HG02763 (cell line): ENCODE measurements around the gene PRIMPOL.
"Not testable (repeated sequence)": the region's sequence is repeated elsewhere in the genome, so short reads cannot be mapped to it uniquely, and the experiment has no call there.

ENCODE experiments used
- ATAC-seq: cut with Tn5 transposase; IDR thresholded peaks from one replicate; pipeline ENCODE4 v1.9.1; 2021; ENCODE audit warnings: mild to moderate bottlenecking, moderate library complexity; ENCODE audit not compliant: unreplicated experiment

Gene PRIMPOL, protein sequence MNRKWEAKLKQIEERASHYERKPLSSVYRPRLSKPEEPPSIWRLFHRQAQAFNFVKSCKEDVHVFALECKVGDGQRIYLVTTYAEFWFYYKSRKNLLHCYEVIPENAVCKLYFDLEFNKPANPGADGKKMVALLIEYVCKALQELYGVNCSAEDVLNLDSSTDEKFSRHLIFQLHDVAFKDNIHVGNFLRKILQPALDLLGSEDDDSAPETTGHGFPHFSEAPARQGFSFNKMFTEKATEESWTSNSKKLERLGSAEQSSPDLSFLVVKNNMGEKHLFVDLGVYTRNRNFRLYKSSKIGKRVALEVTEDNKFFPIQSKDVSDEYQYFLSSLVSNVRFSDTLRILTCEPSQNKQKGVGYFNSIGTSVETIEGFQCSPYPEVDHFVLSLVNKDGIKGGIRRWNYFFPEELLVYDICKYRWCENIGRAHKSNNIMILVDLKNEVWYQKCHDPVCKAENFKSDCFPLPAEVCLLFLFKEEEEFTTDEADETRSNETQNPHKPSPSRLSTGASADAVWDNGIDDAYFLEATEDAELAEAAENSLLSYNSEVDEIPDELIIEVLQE

DNA sequence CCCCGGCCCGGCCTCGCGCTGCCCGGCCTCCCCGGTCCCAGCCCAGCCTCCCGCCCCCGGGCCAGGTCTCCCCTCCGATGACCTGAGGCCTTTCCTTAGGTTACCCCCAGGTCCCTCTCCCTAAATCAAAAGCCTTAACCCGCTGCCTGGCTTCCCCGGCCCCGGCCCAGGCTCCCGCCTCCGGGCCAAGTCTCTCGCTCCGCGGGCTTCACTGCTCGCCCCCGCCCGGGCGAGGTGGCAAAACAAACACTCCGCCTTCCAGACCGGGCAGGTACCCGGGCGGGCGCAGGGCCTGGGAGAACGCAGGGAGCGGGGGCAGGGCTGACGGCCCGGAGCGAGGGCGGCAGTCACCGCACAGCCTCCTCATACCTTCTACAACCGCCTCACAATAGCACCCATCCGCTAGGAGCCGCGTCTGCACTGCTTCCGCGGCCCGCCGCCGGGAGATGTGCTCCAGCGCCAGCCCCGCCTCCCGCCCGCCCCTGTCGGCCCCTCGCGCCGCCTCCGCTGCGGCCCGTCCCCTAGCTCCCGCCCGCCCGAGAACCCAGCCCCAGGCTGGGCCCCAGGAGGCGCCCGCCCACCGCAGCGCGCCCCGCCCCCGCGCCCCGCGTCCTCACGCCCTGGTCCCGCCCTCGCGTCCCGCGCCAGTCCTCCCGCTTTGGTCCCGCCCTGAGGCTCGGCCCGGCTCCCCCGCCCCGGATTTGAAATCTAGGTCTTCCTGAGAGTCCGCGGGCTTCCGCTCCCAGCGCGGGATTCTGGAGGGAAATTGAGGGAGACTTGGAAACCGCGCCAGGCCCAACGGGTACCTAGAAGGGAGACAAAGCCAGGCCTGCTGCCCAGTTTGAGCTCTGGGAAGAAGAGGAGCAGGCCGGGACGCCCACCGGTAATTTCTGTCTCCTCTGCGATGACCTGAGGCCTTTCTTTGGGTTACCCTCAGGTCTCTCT lies at the start of gene PRIMPOL, which contains the start of gene CASP3:
Gene PRIMPOL (plus strand): TSS at position 713 of the 945 bp plus-strand sequence. CDS start 7,403 bp downstream, outside the sequence.
Gene CASP3 (minus strand): TSS at position 422 of the 945 bp plus-strand sequence. CDS start 10,994 bp downstream, outside the sequence.
- peak; percentile 86 for ATAC-seq

DNA sequence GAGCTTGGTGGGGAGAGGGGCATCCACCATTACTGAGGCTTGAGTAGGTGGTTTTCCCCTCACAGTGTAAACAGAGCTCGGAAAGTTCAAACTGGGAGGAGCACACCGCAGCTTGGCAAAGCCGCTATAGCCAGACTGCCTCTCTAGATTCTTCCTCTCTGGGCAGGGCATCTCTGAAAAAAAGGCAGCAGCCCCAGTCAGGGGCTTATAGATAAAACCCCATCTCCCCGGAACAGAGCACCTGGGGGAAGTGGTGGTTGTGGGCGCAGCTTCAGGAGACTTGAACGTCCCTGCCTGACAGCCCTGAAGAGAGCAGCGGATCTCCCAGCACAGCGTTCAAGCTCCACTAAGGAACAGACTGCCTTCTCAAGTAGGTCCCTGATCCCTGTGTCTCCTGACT lies 48.6 kb upstream of the PRIMPOL start:
- ATAC-seq = not testable (repeated sequence)

DNA sequence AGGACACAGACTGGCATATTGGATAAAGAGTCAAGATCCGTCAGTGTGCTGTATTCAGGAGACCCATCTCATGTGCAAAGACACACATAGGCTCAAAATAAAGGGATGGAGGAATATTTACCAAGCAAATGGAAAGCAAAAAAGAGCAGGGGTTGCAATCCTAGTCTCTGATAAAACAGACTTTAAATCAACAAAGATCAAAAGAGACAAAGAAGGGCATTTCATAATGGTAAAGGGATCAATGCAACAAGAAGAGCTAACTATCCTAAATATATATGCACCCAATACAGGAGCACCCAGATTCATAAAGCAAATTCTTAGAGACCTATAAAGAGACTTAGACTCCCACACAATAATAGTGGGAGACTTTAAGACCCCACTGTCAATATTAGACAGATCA lies 46.7 kb upstream of the PRIMPOL start:
- not testable (repeated sequence) for ATAC-seq

DNA sequence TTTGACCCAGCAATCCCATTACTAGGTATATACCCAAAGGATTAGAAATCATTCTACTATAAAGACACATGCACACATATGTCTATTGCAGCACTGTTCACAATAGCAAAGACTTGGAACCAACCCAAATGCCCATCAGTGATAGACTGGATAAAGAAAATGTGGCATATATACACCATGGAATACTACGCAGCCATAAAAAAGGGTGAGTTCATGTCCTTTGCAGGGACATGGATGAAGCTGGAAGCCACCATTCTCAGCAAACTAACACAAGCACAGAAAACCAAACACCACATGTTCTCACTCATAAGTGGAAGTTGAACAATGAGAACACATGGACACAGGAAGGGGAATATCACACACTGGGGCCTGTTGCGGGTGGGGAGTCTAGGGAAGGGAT lies 42.1 kb upstream of the PRIMPOL start:
- ATAC-seq = not testable (repeated sequence)

DNA sequence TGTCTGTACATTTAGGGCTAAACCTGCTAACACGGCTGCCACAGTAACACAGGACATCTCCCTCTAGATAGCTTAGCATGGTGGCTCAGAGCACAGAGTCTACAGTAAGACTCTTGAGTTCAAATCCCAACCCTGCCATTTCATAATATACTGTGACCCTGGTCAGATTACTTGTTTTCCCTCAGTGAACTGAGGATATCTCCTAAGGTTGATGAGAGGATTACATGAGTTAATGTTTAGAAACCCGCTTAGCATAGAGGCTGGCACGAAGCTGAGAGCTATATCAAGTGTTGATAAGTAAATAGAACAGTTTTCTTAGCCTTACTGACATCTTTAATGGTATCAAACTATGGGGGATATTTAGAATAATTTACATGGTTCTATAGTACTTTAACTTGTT lies 37.5 kb upstream of the PRIMPOL start:
- no peak for ATAC-seq

DNA sequence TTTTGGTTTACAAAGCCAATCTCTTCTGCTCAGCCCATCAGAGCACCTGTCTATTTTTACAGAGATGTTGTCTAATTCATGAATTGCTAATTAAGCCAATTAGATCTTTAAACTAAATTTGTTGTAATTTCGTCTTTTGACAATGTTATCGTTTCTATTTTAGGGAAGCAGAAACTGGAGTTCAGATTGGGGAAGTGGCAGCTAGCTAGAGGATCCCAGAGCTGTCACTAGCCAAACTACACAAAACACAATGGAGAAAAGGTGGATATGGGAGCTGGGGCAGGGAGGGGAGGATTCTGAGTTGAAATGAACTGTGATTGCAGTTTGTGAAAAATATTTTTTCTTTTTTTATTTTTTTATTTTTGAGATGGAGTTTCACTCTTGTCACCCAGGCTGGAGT lies 36.1 kb upstream of the PRIMPOL start:
- ATAC-seq = no peak

DNA sequence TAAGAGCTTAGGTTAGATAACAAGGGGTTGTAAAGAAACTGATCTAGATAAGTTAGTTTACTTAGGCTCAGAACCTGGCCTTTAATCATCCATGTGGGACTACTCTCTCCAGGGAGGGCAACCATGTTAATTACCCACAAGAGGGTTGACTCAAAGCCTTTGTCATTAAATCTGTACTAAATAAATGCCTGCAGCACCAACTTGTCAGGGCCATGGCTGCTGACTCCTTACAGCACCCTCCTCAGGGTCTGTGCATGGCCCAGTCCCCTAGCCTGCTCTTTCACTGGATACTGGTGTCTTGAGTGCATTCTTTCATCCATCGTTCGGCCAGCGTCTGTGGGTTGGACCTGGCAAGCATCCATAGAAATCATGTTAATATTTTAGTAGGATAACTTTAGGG lies 35.0 kb upstream of the PRIMPOL start:
- no peak for ATAC-seq

DNA sequence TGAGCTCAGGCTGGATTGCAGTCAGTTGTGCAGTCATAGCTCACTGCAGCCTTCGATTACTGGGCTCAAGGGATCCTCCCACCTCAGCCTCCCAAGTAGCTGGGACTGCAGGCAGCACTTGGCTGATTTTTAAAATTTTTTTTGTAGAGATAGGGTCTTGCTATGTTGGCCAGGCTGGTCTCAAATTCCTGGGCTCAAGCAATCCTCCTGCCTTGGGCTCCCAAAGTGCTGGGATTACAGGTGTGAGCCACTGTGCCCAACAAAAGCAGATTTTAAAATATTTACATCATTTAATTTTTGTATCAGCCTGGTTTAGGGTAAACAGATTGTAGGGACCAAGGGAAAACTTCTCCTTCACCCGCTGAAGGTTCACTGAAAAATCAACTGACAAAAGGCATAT lies 33.4 kb upstream of the PRIMPOL start:
- not testable (repeated sequence) for ATAC-seq

DNA sequence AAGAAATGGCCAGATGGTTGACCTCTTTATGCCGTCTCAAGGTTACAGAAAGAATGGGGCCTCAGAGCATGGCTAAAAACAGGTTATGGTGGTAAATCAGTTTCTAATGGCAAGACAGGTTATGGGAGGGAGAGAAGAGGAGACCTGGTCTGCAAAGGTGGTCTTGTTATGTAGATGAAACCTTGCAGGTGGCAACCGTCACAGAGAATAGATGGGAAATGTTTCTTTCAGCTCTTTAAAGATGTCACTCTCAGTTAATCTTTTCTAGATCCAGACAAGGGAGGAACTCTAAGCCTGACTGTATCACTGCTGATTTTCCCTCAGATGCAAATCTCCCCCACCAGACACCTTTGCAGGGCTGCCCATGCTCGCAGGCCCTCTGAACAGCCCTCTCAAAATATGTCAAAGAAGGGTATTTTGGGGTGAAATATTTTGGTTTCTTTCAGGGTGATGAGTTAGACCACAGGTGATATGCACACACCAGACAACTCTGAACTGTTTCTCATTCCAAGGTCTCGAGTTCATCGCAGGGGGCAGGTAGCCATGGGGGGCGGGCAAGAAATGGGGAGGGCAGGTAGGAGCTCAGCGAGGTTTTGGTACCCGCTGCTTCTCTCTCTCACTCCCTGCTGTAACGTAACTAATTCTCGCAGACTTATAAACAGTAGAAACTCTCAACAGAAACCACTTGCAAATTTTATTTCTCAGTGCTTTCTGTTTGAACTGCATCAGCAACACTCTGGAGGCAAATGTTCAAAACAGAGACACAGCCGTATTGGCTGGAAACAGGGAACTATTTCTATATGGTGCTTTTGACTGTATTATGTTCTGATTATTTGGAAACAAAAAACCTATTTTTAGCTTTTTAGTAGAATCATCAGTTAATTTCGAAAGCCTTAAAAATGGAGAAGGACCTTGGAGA lies 32.6 kb upstream of the PRIMPOL start:
- ATAC-seq = peak; percentile 81

DNA sequence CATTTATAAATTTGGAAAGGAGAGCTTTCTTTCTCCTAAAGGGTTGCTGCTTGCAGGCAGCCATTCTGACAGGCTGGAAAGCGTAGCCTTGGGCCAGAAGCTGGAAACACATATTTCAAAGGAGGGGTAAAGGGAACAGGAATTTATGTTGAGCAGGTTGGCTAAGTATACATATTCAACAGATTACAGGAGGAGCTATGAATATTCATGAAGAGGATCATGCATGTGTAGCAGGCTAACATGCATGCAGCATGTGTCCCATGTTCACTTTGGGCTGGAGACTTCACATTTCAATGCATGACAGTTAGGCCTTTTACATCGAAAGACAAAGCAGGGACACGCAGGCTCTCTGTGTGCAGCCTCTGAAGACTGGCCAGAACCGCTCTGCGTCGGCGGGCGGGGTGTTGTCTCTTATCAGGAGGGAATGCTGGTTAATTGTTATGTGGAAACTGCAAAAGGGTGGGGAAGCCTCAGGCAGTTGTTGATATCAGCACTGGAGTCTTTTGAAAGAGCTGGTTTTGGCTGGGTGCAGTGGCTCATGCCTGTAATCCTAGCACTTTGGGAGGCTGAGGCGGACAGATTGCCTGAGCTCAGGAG lies 31.8 kb upstream of the PRIMPOL start:
- no peak for ATAC-seq

DNA sequence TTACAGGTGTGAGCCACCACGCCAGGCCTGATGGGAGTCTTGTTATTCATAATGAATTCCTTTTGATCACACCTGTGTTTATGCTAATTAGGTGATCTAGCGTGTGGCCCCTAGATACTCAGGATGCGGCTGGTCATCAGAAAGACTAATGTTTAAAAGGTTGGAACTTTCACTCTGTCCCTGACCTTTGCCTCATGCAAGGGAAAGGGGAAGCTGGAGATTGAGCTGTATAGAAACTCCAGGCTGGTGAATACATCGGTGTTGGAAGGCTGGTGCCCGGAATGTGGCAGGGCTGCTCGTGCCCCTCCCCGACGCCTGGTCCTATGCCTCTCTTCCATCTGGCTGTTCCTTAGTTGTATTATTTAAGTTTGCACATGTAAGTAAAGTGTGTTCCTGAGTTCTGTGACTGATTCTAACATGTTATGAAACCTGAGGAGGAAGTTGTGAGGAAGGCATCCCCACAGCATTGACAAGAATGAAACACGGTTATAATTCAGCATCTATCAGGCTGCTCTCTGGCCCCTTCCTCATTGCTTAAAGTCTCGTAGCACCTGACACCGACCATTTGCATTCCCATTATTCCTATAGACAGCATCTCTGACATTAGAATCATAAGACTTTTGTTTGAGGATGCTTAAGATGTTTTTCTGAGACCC lies 29.2 kb upstream of the PRIMPOL start:
- ATAC-seq = no peak

DNA sequence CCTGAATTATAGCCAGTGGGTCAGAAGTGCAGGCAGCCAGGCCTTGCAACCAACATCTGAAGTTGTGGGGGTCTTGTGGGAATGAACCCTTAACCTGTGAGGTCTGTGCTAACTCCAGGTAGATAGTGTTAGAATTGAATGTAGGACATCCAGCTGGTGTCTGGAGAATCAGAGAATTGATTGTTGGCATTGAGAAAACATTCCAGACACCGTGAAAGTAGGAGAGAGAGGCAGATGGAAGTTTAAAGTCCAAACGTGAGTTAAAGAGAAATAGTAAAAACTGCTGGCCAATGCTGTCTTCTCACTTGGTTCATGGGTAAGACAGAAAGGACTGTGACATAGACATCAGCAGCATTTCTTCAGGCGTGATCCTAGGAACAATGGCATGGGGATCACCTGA lies 28.0 kb upstream of the PRIMPOL start:
- no peak for ATAC-seq

DNA sequence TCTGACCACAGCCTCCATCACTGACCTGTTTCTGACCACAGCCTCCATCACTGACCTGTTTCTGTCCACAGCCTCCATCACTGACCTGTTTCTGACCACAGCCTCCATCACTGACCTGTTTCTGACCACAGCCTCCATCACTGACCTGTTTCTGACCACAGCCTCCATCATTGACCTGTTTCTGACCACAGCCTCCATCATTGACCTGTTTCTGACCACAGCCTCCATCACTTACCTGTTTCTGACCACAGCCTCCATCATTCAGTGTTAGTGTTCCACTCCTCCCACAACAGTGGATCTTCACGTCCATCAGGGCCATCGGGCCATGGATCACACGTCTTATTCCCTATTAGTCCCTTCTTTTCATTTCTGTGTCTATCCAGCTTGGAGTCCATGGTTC lies 25.0 kb upstream of the PRIMPOL start:
- not testable (repeated sequence) for ATAC-seq

DNA sequence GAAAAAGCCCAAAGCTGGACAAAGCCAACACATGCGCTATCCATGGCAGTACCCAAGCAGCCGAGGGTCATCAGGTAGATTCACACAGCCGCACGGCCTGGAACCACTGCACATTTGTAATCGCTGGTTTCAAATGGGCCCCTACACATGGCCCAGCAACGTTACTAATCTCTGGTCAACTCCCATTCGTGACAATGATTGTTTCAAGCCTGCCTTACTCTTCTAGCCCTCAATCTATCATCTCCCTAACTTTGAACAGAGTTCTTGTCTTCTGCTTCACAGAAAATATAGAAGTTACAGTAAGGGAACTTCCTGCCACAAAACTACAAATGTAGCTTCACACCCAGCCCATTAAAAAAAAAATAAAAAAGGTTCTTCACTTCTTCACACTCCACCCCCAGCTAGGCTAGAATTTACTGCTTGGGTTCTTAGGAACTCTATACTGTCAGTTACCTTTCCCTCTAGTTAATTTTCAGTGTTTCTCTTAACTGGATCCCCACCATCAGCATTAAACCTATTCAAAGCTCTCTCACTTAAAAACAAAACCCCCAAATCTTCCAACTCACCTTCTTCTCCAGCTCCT lies 24.5 kb upstream of the PRIMPOL start:
- ATAC-seq = no peak

DNA sequence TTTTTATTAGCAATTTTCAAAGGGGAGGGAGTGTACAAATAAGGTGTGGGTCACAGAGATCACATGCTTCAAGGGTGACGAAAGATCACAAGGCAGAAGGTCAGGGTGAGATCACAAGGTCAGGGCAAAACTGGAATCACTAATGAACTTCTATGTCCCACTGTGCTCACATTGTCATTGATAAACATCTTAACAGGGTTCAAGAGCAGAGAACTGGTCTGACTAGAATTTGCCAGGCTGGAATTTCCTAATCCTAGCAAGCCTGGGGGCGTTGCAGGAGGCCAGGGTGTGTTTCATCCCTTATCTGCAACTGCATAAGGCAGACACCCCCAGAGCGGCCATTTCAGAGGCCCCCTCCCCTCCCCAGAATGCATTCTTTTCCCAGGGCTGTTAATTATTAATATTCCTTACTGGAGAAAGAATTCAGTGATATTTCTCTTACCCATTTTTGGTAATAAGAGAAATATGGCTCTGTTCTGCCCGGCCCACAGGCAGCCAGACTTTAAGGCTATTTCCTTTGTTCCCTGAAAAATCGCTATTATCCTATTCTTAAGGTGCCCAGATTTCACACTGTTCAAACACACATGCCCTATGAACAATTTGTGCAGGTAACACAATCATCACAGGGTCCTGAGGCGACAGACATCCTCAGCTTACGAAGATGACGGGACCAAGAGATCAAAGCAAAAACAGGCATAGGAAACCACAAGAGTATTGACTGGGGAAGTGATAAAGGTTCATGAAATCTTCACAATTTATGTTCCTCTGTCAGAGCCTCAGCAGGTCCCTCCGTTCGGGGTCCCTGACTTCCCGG lies 23.5 kb upstream of the PRIMPOL start:
- not testable (repeated sequence) for ATAC-seq

DNA sequence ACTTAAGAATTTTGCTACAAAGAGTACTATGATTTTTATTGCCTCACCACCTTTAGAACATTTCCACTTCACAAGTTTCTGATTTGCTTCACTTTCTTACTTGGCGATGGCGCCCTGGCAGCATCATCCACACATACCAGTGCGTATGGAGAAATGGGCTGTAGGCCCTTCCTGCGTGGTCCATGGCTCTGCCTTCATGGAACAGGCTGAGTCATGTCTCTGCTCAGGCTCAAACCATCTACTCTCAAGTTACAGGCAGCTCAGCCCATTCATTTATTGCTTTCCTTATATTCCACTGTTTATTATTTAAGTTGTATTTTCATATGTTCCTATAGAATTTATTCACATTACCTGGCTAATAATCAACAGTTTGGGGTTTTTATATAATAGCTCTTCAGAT lies 21.4 kb upstream of the PRIMPOL start:
- no peak for ATAC-seq

DNA sequence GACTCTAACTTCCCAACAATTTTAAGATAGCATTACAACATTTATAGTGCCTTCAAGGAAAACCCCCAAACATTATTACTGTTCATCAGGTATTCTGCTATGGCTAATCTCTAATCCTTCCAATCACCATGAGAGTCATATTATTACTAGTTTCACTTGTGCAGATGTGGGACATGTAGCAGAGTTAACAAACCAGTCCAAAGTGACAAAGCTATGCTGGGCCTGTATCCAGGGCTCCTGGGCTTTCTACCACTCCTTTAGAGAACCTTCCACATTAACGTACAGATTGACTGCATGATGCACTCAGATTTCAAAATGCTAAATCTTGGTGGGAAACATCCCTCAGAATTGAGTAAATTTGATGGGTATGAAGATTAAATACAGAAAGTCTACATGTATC lies 16.7 kb upstream of the PRIMPOL start:
- no peak for ATAC-seq

DNA sequence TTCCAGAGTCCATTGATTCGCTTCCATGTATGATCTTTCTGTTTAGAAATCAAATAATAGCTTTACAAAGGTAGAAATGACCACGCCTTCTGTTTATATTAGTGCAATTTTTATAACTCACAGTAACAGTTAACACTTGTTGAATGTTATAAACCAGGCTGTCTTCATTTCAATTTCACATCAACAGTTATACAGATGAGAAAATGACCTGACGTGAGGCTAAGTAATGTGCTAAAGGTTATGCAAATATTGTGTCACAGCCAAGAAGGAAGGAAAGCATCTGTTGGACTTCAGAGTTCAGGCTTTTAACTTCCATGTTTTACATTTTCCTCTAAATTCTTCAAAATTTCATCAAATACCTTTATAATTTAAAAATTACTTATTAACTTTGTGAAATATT lies 14.2 kb upstream of the PRIMPOL start:
- no peak for ATAC-seq
